Measurements from ENCODE around the gene RCOR3.

DNA sequence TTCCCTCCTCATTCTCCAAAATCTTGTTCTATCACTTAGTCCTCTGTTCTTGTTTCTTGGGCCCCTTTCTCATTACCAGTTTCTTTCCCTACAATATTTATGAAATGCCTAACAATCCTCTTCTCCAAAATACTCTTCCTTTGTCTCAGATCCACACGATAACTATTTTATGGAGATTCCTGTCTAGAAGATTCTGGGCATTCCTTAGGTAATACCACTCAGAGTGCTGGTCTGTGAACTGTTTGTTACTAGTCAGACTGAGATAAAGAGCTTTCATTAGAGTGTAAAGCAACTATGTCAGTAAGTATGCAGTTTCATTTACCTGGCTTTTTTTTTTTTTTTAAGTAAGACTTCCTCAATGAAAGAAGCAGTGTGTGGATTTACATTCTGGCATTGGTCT is 18.1 kb upstream of the RCOR3 start:
- TF ChIP-seq EZH2 (IDR thresholded peaks at IDR 0.05; ENCODE audit: borderline replicate concordance, low read depth, low read length, severe bottlenecking), result no peak
- TF ChIP-seq, protein P1, sequence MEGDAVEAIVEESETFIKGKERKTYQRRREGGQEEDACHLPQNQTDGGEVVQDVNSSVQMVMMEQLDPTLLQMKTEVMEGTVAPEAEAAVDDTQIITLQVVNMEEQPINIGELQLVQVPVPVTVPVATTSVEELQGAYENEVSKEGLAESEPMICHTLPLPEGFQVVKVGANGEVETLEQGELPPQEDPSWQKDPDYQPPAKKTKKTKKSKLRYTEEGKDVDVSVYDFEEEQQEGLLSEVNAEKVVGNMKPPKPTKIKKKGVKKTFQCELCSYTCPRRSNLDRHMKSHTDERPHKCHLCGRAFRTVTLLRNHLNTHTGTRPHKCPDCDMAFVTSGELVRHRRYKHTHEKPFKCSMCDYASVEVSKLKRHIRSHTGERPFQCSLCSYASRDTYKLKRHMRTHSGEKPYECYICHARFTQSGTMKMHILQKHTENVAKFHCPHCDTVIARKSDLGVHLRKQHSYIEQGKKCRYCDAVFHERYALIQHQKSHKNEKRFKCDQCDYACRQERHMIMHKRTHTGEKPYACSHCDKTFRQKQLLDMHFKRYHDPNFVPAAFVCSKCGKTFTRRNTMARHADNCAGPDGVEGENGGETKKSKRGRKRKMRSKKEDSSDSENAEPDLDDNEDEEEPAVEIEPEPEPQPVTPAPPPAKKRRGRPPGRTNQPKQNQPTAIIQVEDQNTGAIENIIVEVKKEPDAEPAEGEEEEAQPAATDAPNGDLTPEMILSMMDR (IDR thresholded peaks at IDR 0.05; ENCODE audit: borderline replicate concordance, extremely low read depth, low read length, poor library complexity, severe bottlenecking), result no peak

Data from DND-41 (cell line).